ENCODE data around the gene SLC34A1. TPM values are rescaled to one million over a fixed set of nuclear protein-coding genes. Genes with fewer than 3 reads are reported as not detected.

The SLC34A1 gene
- total RNA-seq, 1 experiment from 2014 or later, result 0.19 TPM

- DNase-seq, result no peak
- Mint-ChIP-seq H3K9me3 (ENCODE audit: low read depth, unreplicated experiment) (no peaks in the 10 kb centered on the region), H3K36me3 (ENCODE audit: insufficient read depth, unreplicated experiment) (peaks cover 20% of the 10 kb centered on the region), H3K4me3 (ENCODE audit: low read depth, unreplicated experiment) (no peak overlapping the region), H3K27me3 (ENCODE audit: unreplicated experiment) (no peaks in the 10 kb centered on the region), H3K4me1 (ENCODE audit: low read depth, unreplicated experiment) (peaks cover 20% of the 10 kb centered on the region), H3K27ac (ENCODE audit: unreplicated experiment) (no peak overlapping the region)
- no peak for TF ChIP-seq CTCF (IDR thresholded peaks at IDR 0.05; ENCODE audit: unreplicated experiment)
- intact Hi-C loops (cut with micrococcal nuclease; ENCODE audit: unreplicated experiment), result no loop called here
- BruUV-seq (replicated peaks), result no TSS peak
- CTCF ChIA-PET, result interaction anchor here (0.6 to 3.8 kb wide), 6 partner anchors 10 to 87 kb away, joined by 3 to 46 read pairs (median 9); partner anchors contain the start of gene LMAN2
Measured at GRCh38 chr5:177367981-177368868, 16.0 kb upstream of the SLC34A1 start.

- H3K27ac Mint-ChIP-seq (ENCODE audit: unreplicated experiment), result peak overlapping the region; percentile 64
- H3K36me3 Mint-ChIP-seq (ENCODE audit: insufficient read depth, unreplicated experiment), result peaks cover 19% of the 10 kb centered on the region
- H3K9me3 Mint-ChIP-seq (ENCODE audit: low read depth, unreplicated experiment), result no peaks in the 10 kb centered on the region
- no TSS peak for BruUV-seq (replicated peaks)
- peak; percentile 87 for TF ChIP-seq CTCF (IDR thresholded peaks at IDR 0.05; ENCODE audit: unreplicated experiment)
- H3K27me3 Mint-ChIP-seq (ENCODE audit: unreplicated experiment), result no peaks in the 10 kb centered on the region
- CTCF ChIA-PET, result interaction anchor here (0.6 to 3.8 kb wide), 7 partner anchors 10 to 86 kb away, joined by 3 to 46 read pairs (median 6); partner anchors contain the start of gene LMAN2
- intact Hi-C loops (cut with micrococcal nuclease; ENCODE audit: unreplicated experiment), result no loop called here
- H3K4me3 Mint-ChIP-seq (ENCODE audit: low read depth, unreplicated experiment), result no peak overlapping the region
- peaks cover 20% of the 10 kb centered on the region for H3K4me1 Mint-ChIP-seq (ENCODE audit: low read depth, unreplicated experiment)
- peak; percentile 72 for DNase-seq
Measured at GRCh38 chr5:177368869-177369644, 15.2 kb upstream of the SLC34A1 start.

- intact Hi-C loops (cut with micrococcal nuclease; ENCODE audit: unreplicated experiment), result no loop called here
- peak overlapping the region; percentile 64 for H3K27ac Mint-ChIP-seq (ENCODE audit: unreplicated experiment)
- CTCF ChIA-PET, result interaction anchor here (0.5 to 3.8 kb wide), 10 partner anchors 9 to 85 kb away, joined by 3 to 46 read pairs (median 7); partner anchors contain the start of gene LMAN2
Measured at GRCh38 chr5:177369645-177370440, 14.4 kb upstream of the SLC34A1 start.

More at GRCh38 chr5:177369645-177370440, 14.4 kb upstream of the SLC34A1 start:
- H3K4me1 Mint-ChIP-seq (ENCODE audit: low read depth, unreplicated experiment), result peaks cover 20% of the 10 kb centered on the region
- no peaks in the 10 kb centered on the region for H3K9me3 Mint-ChIP-seq (ENCODE audit: low read depth, unreplicated experiment)
- no peak overlapping the region for H3K4me3 Mint-ChIP-seq (ENCODE audit: low read depth, unreplicated experiment)
- H3K36me3 Mint-ChIP-seq (ENCODE audit: insufficient read depth, unreplicated experiment), result peaks cover 19% of the 10 kb centered on the region
- no TSS peak for BruUV-seq (replicated peaks)
- TF ChIP-seq CTCF (IDR thresholded peaks at IDR 0.05; ENCODE audit: unreplicated experiment), result no peak
- DNase-seq, result no peak
- no peaks in the 10 kb centered on the region for H3K27me3 Mint-ChIP-seq (ENCODE audit: unreplicated experiment)

Data from Calu3 (cell line).